H1 (cell line): Measurements from ENCODE around the gene HSD17B8. TPM values are rescaled to one million over a fixed set of nuclear protein-coding genes. Genes with fewer than 3 reads are reported as not detected.

Experiments used
- CTCF ChIA-PET: fragments of 300-600 bp; sonication (Branson Sonifier 250); formaldehyde crosslinking; loops from one replicate; lab custom pipeline; 2021; ENCODE audit not compliant: partially characterized antibody; lab: Charles Lee
- POLR2A ChIA-PET: fragments of 300-600 bp; sonication (Branson Sonifier 250); formaldehyde crosslinking; loops from one replicate; lab custom pipeline; 2021; ENCODE audit warnings: inconsistent platforms; ENCODE audit not compliant: partially characterized antibody; lab: Charles Lee
- DNase-seq, 2 experiments: peaks; one replicate each; pipeline versions ENCODE4 v3.0.0 to v3.0.0-alpha.2; 2010 to 2022; ENCODE audit warnings: low spot score in 2 of 2, low read depth in 1 of 2, mixed read lengths in 1 of 2
- FAIRE-seq: peaks from 2 replicates; lab custom pipeline; 2011; peaks lifted over from hg19 to GRCh38; lab: Jason Lieb, UNC
- H2AFZ ChIP-seq: 2 replicates; pipeline ENCODE4 v1.8.1; 2012; ENCODE audit warnings: low read length, inconsistent platforms
- H2AK5ac ChIP-seq: 2 replicates; pipeline ENCODE4 v1.6.1; 2013; ENCODE audit warnings: low read depth, low read length
- H2BK120ac ChIP-seq: replicated peaks from 2 replicates; pipeline ENCODE3; 2013; ENCODE audit warnings: low read depth, low read length, inconsistent platforms
- H2BK12ac ChIP-seq: 2 replicates; pipeline ENCODE4 v1.6.1; 2013; ENCODE audit warnings: low read depth, low read length
- H2BK15ac ChIP-seq: 2 replicates; pipeline ENCODE4 v1.6.1; 2013; ENCODE audit warnings: low read length
- H2BK20ac ChIP-seq: 2 replicates; pipeline ENCODE4 v1.6.1; 2013; ENCODE audit warnings: low read length
- H2BK5ac ChIP-seq: 2 replicates; pipeline ENCODE4 v1.6.1; 2013; ENCODE audit warnings: low read depth, low read length
- H3K14ac ChIP-seq: 2 replicates; pipeline ENCODE4 v1.6.1; 2013; ENCODE audit warnings: inconsistent platforms; ENCODE audit not compliant: insufficient read length
- H3K18ac ChIP-seq: 2 replicates; pipeline ENCODE4 v1.6.1; 2013; ENCODE audit warnings: low read length; ENCODE audit errors: extremely low read depth
- H3K23ac ChIP-seq: 2 replicates; pipeline ENCODE4 v1.6.1; 2013; ENCODE audit warnings: inconsistent platforms; ENCODE audit not compliant: insufficient read length
- H3K23me2 ChIP-seq: 2 replicates; pipeline ENCODE4 v1.6.1; 2013; ENCODE audit warnings: low read depth, low read length
- H3K27ac ChIP-seq: 2 replicates; pipeline ENCODE4 v1.6.1; 2011; ENCODE audit warnings: low read depth, low read length, inconsistent platforms
- H3K27me3 ChIP-seq, 4 experiments: replicated peaks in 1 of 4; 1 replicate in 1 of 4; 2 replicates in 3 of 4; pipeline versions ENCODE4 v1.6.1 to v1.8.1; 2011 to 2013; ENCODE audit warnings: low read length in 3 of 4, mild to moderate bottlenecking in 3 of 4, inconsistent platforms in 2 of 4, mixed read lengths in 2 of 4, moderate library complexity in 1 of 4; ENCODE audit not compliant: control insufficient read depth in 3 of 4, insufficient read depth in 3 of 4; ENCODE audit errors: extremely low read depth in 1 of 4
- H3K36me3 ChIP-seq, 4 experiments: 2 replicates each; pipeline versions ENCODE4 v1.6.1 to v1.8.1; 2011 to 2013; ENCODE audit warnings: mild to moderate bottlenecking in 4 of 4, low read length in 3 of 4, moderate library complexity in 2 of 4, control low read depth in 1 of 4, inconsistent platforms in 1 of 4; ENCODE audit not compliant: insufficient read depth in 4 of 4, control insufficient read depth in 2 of 4
- H3K4ac ChIP-seq: replicated peaks from 2 replicates; pipeline ENCODE3; 2013; ENCODE audit warnings: low read length, low read depth, mixed read lengths, inconsistent platforms; ENCODE audit not compliant: insufficient read length
- H3K4me1 ChIP-seq, 4 experiments: replicated peaks in 1 of 4; 1 replicate in 1 of 4; 2 replicates in 3 of 4; pipeline versions ENCODE4 v1.6.1 to v1.8.1; 2011 to 2013; ENCODE audit warnings: low read length in 3 of 4, inconsistent platforms in 2 of 4, mixed read lengths in 1 of 4; ENCODE audit not compliant: insufficient read depth in 4 of 4, control insufficient read depth in 3 of 4
- H3K4me2 ChIP-seq, 2 experiments: 2 replicates each; pipeline versions ENCODE4 v1.6.1 to v1.8.1; 2011 to 2013; ENCODE audit warnings: low read depth in 2 of 2, low read length in 2 of 2, control low read depth in 1 of 2, inconsistent platforms in 1 of 2, mild to moderate bottlenecking in 1 of 2; ENCODE audit not compliant: insufficient read depth in 1 of 2
- H3K4me3 ChIP-seq, 4 experiments: fragments of 200-600, 300-600 bp in 1 of 4; sonication (generic), shearing (Covaris generic), sonication (Bioruptor Twin) in 1 of 4; 2 replicates each; pipeline versions ENCODE4 v1.5.1 to v1.8.1; 2011 to 2016; ENCODE audit warnings: low read length in 4 of 4, low read depth in 3 of 4, control low read depth in 2 of 4, inconsistent platforms in 2 of 4, mild to moderate bottlenecking in 2 of 4, mixed read lengths in 1 of 4, moderate library complexity in 1 of 4; ENCODE audit not compliant: insufficient read depth in 2 of 4; ENCODE audit errors: extremely low read depth in 1 of 4
- H3K56ac ChIP-seq: replicated peaks from 2 replicates; pipeline ENCODE3; 2013; ENCODE audit warnings: low read depth, mild to moderate bottlenecking, mixed read lengths, low read length, inconsistent platforms; ENCODE audit not compliant: insufficient read length
- H3K79me1 ChIP-seq: 2 replicates; pipeline ENCODE4 v1.6.1; 2013; ENCODE audit warnings: low read depth, low read length, control low read depth
- H3K79me2 ChIP-seq, 2 experiments: 2 replicates each; pipeline versions ENCODE4 v1.6.1 to v1.8.1; 2012 to 2013; ENCODE audit warnings: low read length in 2 of 2, mild to moderate bottlenecking in 2 of 2, inconsistent platforms in 1 of 2; ENCODE audit not compliant: insufficient read depth in 2 of 2, control insufficient read depth in 1 of 2
- H3K9ac ChIP-seq, 4 experiments: replicated peaks in 1 of 4; 1 replicate in 1 of 4; 2 replicates in 3 of 4; pipeline versions ENCODE4 v1.6.1 to v1.8.1; 2011 to 2013; ENCODE audit warnings: low read depth in 3 of 4, low read length in 3 of 4, control low read depth in 2 of 4, mild to moderate bottlenecking in 2 of 4, moderate library complexity in 2 of 4, inconsistent platforms in 1 of 4; ENCODE audit errors: extremely low read depth in 1 of 4
- H3K9me3 ChIP-seq, 2 experiments: 2 replicates each; pipeline versions ENCODE4 v1.6.1 to v1.8.1; 2012 to 2013; ENCODE audit warnings: mild to moderate bottlenecking in 2 of 2, moderate library complexity in 2 of 2, control low read depth in 1 of 2, inconsistent platforms in 1 of 2, low read depth in 1 of 2, low read length in 1 of 2, mixed read lengths in 1 of 2; ENCODE audit not compliant: insufficient read depth in 2 of 2
- H4K20me1 ChIP-seq, 2 experiments: replicated peaks in 1 of 2; 2 replicates each; pipeline versions ENCODE3 to v1.8.1; 2011 to 2013; ENCODE audit warnings: inconsistent platforms in 2 of 2, low read length in 2 of 2, mild to moderate bottlenecking in 1 of 2; ENCODE audit not compliant: insufficient read depth in 2 of 2, control insufficient read depth in 1 of 2
- H4K5ac ChIP-seq: 2 replicates; pipeline ENCODE4 v1.6.1; 2013; ENCODE audit warnings: low read length, low read depth, mixed read lengths, inconsistent platforms; ENCODE audit not compliant: insufficient read length
- H4K8ac ChIP-seq: 2 replicates; pipeline ENCODE4 v1.8.0; 2013; ENCODE audit warnings: mild to moderate bottlenecking, moderate library complexity, low read length, inconsistent platforms; ENCODE audit not compliant: insufficient read depth; ENCODE audit errors: extremely low read depth
- H4K91ac ChIP-seq: replicated peaks from 2 replicates; pipeline ENCODE3; 2013; ENCODE audit warnings: low read length, mixed read lengths, inconsistent platforms; ENCODE audit not compliant: insufficient read length
- BACH1 ChIP-seq: IDR thresholded peaks from 2 replicates; pipeline ENCODE4 v1.6.1; 2012; ENCODE audit warnings: low read length, improper control_type of control experiment
- CBX8 ChIP-seq: fragments of 300-800, 300-1000 bp; sonication (generic); IDR thresholded peaks from 2 replicates; pipeline ENCODE4 v1.7.1; 2016; ENCODE audit warnings: low read depth, low read length, borderline replicate concordance
- KDM4A ChIP-seq: IDR thresholded peaks from one replicate; pipeline ENCODE4 v1.7.1; 2012; ENCODE audit warnings: low read depth, mild to moderate bottlenecking, moderate library complexity, low read length, inconsistent platforms; ENCODE audit not compliant: severe bottlenecking
- PHF8 ChIP-seq: fragments of 200-600 bp; sonication (generic); conservative IDR thresholded peaks from 2 replicates; pipeline ENCODE4 v1.7.1; 2012; ENCODE audit warnings: low read depth, mild to moderate bottlenecking, inconsistent platforms, low read length, moderate library complexity
- RAD21 ChIP-seq, 2 experiments: IDR thresholded peaks in 1 of 2; conservative IDR thresholded peaks in 1 of 2; 2 replicates each; pipeline ENCODE4 v1.6.1; 2011; ENCODE audit warnings: low read depth in 2 of 2, low read length in 2 of 2, improper control_type of control experiment in 1 of 2, inconsistent platforms in 1 of 2, mild to moderate bottlenecking in 1 of 2, moderate library complexity in 1 of 2
- WGBS, 2 experiments: shearing (Covaris generic) in 1 of 2; methylation state at CpG; one replicate each; pipeline versions ENCODE4 v1.1.6 to v1.1.7; 2013 to 2015; ENCODE audit warnings: low lambda C conversion rate in 2 of 2, mixed read lengths in 2 of 2, inconsistent platforms in 1 of 2, low coverage in 1 of 2, missing lambda C conversion rate in 1 of 2; ENCODE audit not compliant: insufficient replicate concordance in 2 of 2, insufficient coverage in 1 of 2, insufficient read length in 1 of 2; ENCODE audit errors: extremely low coverage in 1 of 2, missing lambda C conversion rate in 1 of 2; 5-methylcytosine and 5-hydroxymethylcytosine counted together
- polyA plus RNA-seq, 7 experiments: library from polyadenylated mRNA; depleted of rRNA in 3 of 7; stranded (reverse) in 5 of 7; unstranded in 2 of 7; fragments of >200 nt in 5 of 7; fragments of 200-250 nt in 2 of 7; gene quantifications; 1 replicate in 5 of 7; 2 replicates in 1 of 7; 4 replicates in 1 of 7; pipeline versions ENCODE4 v1.2.1 to v1.2.3, GENCODE V29; 2011 to 2013; ENCODE audit warnings: missing spikeins in 2 of 7, mixed read lengths in 2 of 7
- total RNA-seq: library from RNA; stranded (reverse); fragmentation: NEBNext Ultra II Directional; extraction: Animal tissue kit (Norgen Biotek cat#: 25700); gene quantifications from 2 replicates; pipeline ENCODE4 v1.2.1, GENCODE V29; 2021

Gene HSD17B8
- total and polyA plus RNA-seq, 2 of the 8 experiments (the other 6 are each of a cell fraction or from before 2014, with no cell fraction given): 3.3 to 17.1 TPM

- H4K5ac ChIP-seq: no peak overlapping the region
- TF ChIP-seq BACH1 (no peak), RAD21 (IDR thresholded peaks at IDR 0.05 in 1 of 2, conservative IDR thresholded peaks at IDR 0.05 in 1 of 2; ENCODE audit: low read depth in 2 of 2, low read length in 2 of 2) (no peak), CBX8 (no peak), PHF8 (no peak), KDM4A (no peak)
- TF ChIP-seq, all 59 proteins: peak for 0
- H3K79me2 ChIP-seq: peaks cover 3 to 22% of the 10 kb centered on the region in 2 experiments; a peak in 3 of 4 replicates
- peaks cover 16% of the 10 kb centered on the region for H3K79me1 ChIP-seq
- no peak overlapping the region; the same call in 1 of the 2 replicates for H2AK5ac ChIP-seq
- POLR2A ChIA-PET: interaction anchor here (0.6 to 1.7 kb wide), 10 partner anchors 10 to 229 kb away, joined by 3 to 7 read pairs (median 3); partner anchors contain the start of genes B3GALT4, RPS18 and VPS52
- peak overlapping the region; percentile 87 to 89 (median 88) for H3K4me3 ChIP-seq
- no peak overlapping the region for H3K14ac ChIP-seq
- no peaks in the 10 kb centered on the region for H3K27me3 ChIP-seq
- no peak overlapping the region for H4K91ac ChIP-seq
- H3K18ac ChIP-seq: peak overlapping the region; percentile 26
- H2BK15ac ChIP-seq: no peak overlapping the region
- peak overlapping the region; percentile 42 to 96 (median 62); a peak in 6 of 7 replicates for H3K9ac ChIP-seq
- H3K4me2 ChIP-seq: peak overlapping the region; percentile 96 to 99
- no peak overlapping the region for H2BK20ac ChIP-seq
- no peak overlapping the region; the same call in 1 of the 2 replicates for H2BK12ac ChIP-seq
- H3K23ac ChIP-seq: no peak overlapping the region
- no peak overlapping the region for H4K8ac ChIP-seq
- peak overlapping the region; percentile 51; the same call in 1 of the 2 replicates for H2AFZ ChIP-seq
- DNase-seq (peak in 1 of 2 experiments; percentile 73), FAIRE-seq (no peak)
- CTCF ChIA-PET: interaction anchor here (2.8 to 3.1 kb wide), 3 partner anchors 10 to 49 kb away, joined by 8 to 30 read pairs (median 26); no protein-coding TSS in a partner anchor
- H2BK120ac ChIP-seq: no peak overlapping the region
- no peak overlapping the region for H3K56ac ChIP-seq
- peaks cover 5 to 23% of the 10 kb centered on the region in 2 experiments for H4K20me1 ChIP-seq
- peaks cover 7 to 30% (median 20%) of the 10 kb centered on the region in 4 experiments for H3K36me3 ChIP-seq
- H3K27ac ChIP-seq: peak overlapping the region; percentile 93; the same call in 1 of the 2 replicates
- H3K23me2 ChIP-seq: peaks cover 14% of the 10 kb centered on the region
- H3K4me1 ChIP-seq: peaks cover 8 to 24% (median 9%) of the 10 kb centered on the region in 4 experiments
- WGBS, 2 experiments: 5% methylated on average over 14 of the region's 26 CpGs; no CpG with 5 or more reads in 1 of the 2 experiments
- H3K9me3 ChIP-seq: no peaks in the 10 kb centered on the region
- H3K4ac ChIP-seq: no peak overlapping the region
- H2BK5ac ChIP-seq: peak overlapping the region; percentile 96
These were observed 4.7 kb upstream of the HSD17B8 start for GRCh38 chr6:33199687-33200218.
